HepG2 (cell line): ENCODE data around the gene ABCC10. TPM values are rescaled to one million over a fixed set of nuclear protein-coding genes. Genes with fewer than 3 reads are reported as not detected.
A peak's percentile ranks its signal among the peaks of the same experiment; 100 is the strongest.

Experiments
- ETS1 ChIP-seq: sonication (generic); formaldehyde crosslinking; IDR thresholded peaks from 2 replicates; pipeline ENCODE4 v1.4.0; 2020; ENCODE audit warnings: missing genetic modification reagents
- FOXJ3 ChIP-seq: sonication (generic); formaldehyde crosslinking; IDR thresholded peaks from 2 replicates; pipeline ENCODE4 v1.4.0; 2020; ENCODE audit warnings: missing genetic modification reagents, mild to moderate bottlenecking, borderline replicate concordance
- HNRNPUL1 ChIP-seq: fragments of 200-400 bp; formaldehyde crosslinking; IDR thresholded peaks from 2 replicates; pipeline ENCODE4 v1.6.1; 2017; ENCODE audit warnings: low read depth, mild to moderate bottlenecking, low read length, moderate library complexity
- IKZF4 ChIP-seq: sonication (generic); formaldehyde crosslinking; IDR thresholded peaks from 2 replicates; pipeline ENCODE4 v1.5.1; 2020; ENCODE audit warnings: borderline replicate concordance, mild to moderate bottlenecking, low read depth, missing genetic modification reagents; ENCODE audit errors: not compliant biosample characterization
- JUN ChIP-seq: sonication (generic); formaldehyde crosslinking; IDR thresholded peaks from 2 replicates; pipeline ENCODE4 v1.4.0; 2020; ENCODE audit warnings: mild to moderate bottlenecking, missing genetic modification reagents
- KAT2B ChIP-seq: fragments of 150-350 bp; IDR thresholded peaks from 2 replicates; pipeline ENCODE4 v1.6.1; 2014; ENCODE audit warnings: low read depth, low read length, borderline replicate concordance
- KDM2A ChIP-seq: sonication (generic); formaldehyde crosslinking; IDR thresholded peaks from 2 replicates; pipeline ENCODE4 v1.4.0; 2020; ENCODE audit warnings: low read depth, missing genetic modification reagents, borderline replicate concordance
- MLLT10 ChIP-seq: sonication (generic); formaldehyde crosslinking; IDR thresholded peaks from 2 replicates; pipeline ENCODE4 v1.4.0; 2020; ENCODE audit warnings: missing genetic modification reagents
- MTA1 ChIP-seq: sonication (generic); formaldehyde crosslinking; IDR thresholded peaks from 2 replicates; pipeline ENCODE4 v1.4.0; 2020; ENCODE audit warnings: missing genetic modification reagents, mild to moderate bottlenecking, borderline replicate concordance
- NFATC3 ChIP-seq: sonication (generic); formaldehyde crosslinking; IDR thresholded peaks from 2 replicates; pipeline ENCODE4 v1.5.1; 2020; ENCODE audit warnings: mild to moderate bottlenecking, missing genetic modification reagents
- NR2F1 ChIP-seq, 2 experiments: fragments of 450-650 bp in 1 of 2; formaldehyde crosslinking in 1 of 2; IDR thresholded peaks; 2 replicates each; pipeline versions ENCODE4 v1.5.0 to v1.6.1; 2016 to 2020; ENCODE audit warnings: mild to moderate bottlenecking in 1 of 2, missing compliant biosample characterization in 1 of 2, missing genetic modification reagents in 1 of 2, moderate library complexity in 1 of 2
- RBM22 ChIP-seq: fragments of 200-400 bp; formaldehyde crosslinking; optimal IDR thresholded peaks from 2 replicates; pipeline ENCODE3; 2017; ENCODE audit warnings: mild to moderate bottlenecking, low read length, moderate library complexity
- ZBTB40 ChIP-seq, 2 experiments: fragments of 450-650 bp in 1 of 2; sonication (generic) in 1 of 2; formaldehyde crosslinking in 1 of 2; IDR thresholded peaks; 2 replicates each; pipeline versions ENCODE4 v1.6.1 to v1.8.0; 2016 to 2022; ENCODE audit warnings: antibody characterized with exemption in 1 of 2, mild to moderate bottlenecking in 1 of 2, missing genetic modification reagents in 1 of 2
- ZNF205 ChIP-seq: IDR thresholded peaks from 2 replicates; pipeline ENCODE4 v1.6.1; 2018; ENCODE audit warnings: missing biosample characterization, missing genetic modification reagents
- ZNF282 ChIP-seq: fragments of 450-650 bp; IDR thresholded peaks from 2 replicates; pipeline ENCODE4 v1.6.1; 2018; ENCODE audit not compliant: partially characterized antibody
- ZNF496 ChIP-seq: sonication (generic); formaldehyde crosslinking; IDR thresholded peaks from 2 replicates; pipeline ENCODE4 v1.8.1; 2023; ENCODE audit warnings: mild to moderate bottlenecking, moderate library complexity, missing genetic modification reagents; ENCODE audit not compliant: insufficient replicate concordance
- ZNF766 ChIP-seq: sonication (generic); formaldehyde crosslinking; IDR thresholded peaks from 2 replicates; pipeline ENCODE4 v1.5.0; 2020; ENCODE audit warnings: missing genetic modification reagents, borderline replicate concordance
- ZNF768 ChIP-seq: sonication (generic); formaldehyde crosslinking; IDR thresholded peaks from 2 replicates; pipeline ENCODE4 v1.4.0; 2020; ENCODE audit warnings: missing genetic modification reagents
- ZSCAN21 ChIP-seq: sonication (generic); formaldehyde crosslinking; IDR thresholded peaks from 2 replicates; pipeline ENCODE4 v1.8.0; 2022; ENCODE audit warnings: mild to moderate bottlenecking, missing genetic modification reagents, moderate library complexity, borderline replicate concordance
- polyA plus RNA-seq, 8 experiments: library from polyadenylated mRNA; depleted of rRNA in 3 of 8; stranded (reverse) in 7 of 8; unstranded in 1 of 8; fragments of >200 nt; fragmentation: Illumina TruSeq in 4 of 8; extraction: Trizol in 4 of 8; gene quantifications; 2 replicates each; pipeline versions ENCODE4 v1.2.1 to v1.2.3, GENCODE V29; 2011 to 2016; ENCODE audit warnings: low read depth in 4 of 8, missing spikeins in 1 of 8, mixed read lengths in 1 of 8; ENCODE audit not compliant: insufficient read depth in 1 of 8
- total RNA-seq, 5 experiments: library from RNA; depleted of rRNA; stranded (reverse); fragments of >200 nt; fragmentation: Illumina TruSeq; extraction: Trizol; gene quantifications; 2 replicates each; pipeline ENCODE4 v1.2.3, GENCODE V29; 2016; ENCODE audit warnings: low read depth in 1 of 5

Gene ABCC10
- total and polyA plus RNA-seq, 2 of the 13 experiments (the other 11 are each of a cell fraction or from before 2014, with no cell fraction given) = 16.0 to 24.3 TPM

- TF ChIP-seq ZNF768 (CRISPR knock-in tag) (peak; percentile 38; the same call in 1 of the 2 replicates), RBM22 (peak; percentile 26), KAT2B (no peak), JUN (CRISPR knock-in tag) (no peak), MLLT10 (CRISPR knock-in tag) (no peak), FOXJ3 (no peak), ZNF205 (CRISPR knock-in tag) (no peak; the same call in 1 of the 2 replicates), ZBTB40 (IDR thresholded peaks at IDR 0.05) (no peak), ZBTB40 (CRISPR knock-in tag; IDR thresholded peaks at IDR 0.05) (no peak; the same call in 1 of the 2 replicates), ZNF282 (no peak), ETS1 (CRISPR knock-in tag) (no peak), IKZF4 (CRISPR knock-in tag) (no peak), ZNF496 (CRISPR knock-in tag) (no peak), MTA1 (no peak; the same call in 1 of the 2 replicates), NR2F1 (CRISPR knock-in tag; IDR thresholded peaks at IDR 0.05) (0 out of 4 replicates have a peak, but pooled peaks of 1 of the 2 experiments have one; percentile 23), KDM2A (CRISPR knock-in tag) (peak; percentile 77; the same call in 1 of the 2 replicates), ZNF766 (0 out of 2 replicates have a peak, but pooled peaks have one; percentile 42), NFATC3 (CRISPR knock-in tag) (no peak), HNRNPUL1 (no peak), ZSCAN21 (CRISPR knock-in tag) (no peak)
Measured at GRCh38 chr6:43496370-43497128, 69.2 kb downstream of the ABCC10 start (continued).
